Activated T-helper 2 cell treated with anti-CD3 and anti-CD28 coated beads, Interferon-gamma antibody, Interleukin-2, Interleukin-4, amounts not matched to agents 10 μg/mL and 5 μg/mL and 100 μg/mL, durations not matched to agents 14 hours and 24 hours and 36 hours (primary cell): ENCODE data around the gene RND2. TPM values are rescaled to one million over a fixed set of nuclear protein-coding genes. Genes with fewer than 3 reads are reported as not detected.
A peak's percentile ranks its signal among the peaks of the same experiment; 100 is the strongest.
"Not testable (repeated sequence)": the region's sequence is repeated elsewhere in the genome, so short reads cannot be mapped to it uniquely, and the experiment has no call there.

Experiments
- DNase-seq: peaks from one replicate; pipeline ENCODE4 v3.0.0; 2021; ENCODE audit warnings: low spot score
- H3K27ac Mint-ChIP-seq: one replicate; pipeline ENCODE4 v1.8.0; 2021; ENCODE audit warnings: mixed read lengths
- H3K27me3 Mint-ChIP-seq: one replicate; pipeline ENCODE4 v1.8.0; 2021; ENCODE audit warnings: low read depth, mixed read lengths
- H3K36me3 Mint-ChIP-seq: one replicate; pipeline ENCODE4 v1.8.0; 2021; ENCODE audit warnings: low read depth, mixed read lengths
- H3K4me1 Mint-ChIP-seq: one replicate; pipeline ENCODE4 v1.8.0; 2021; ENCODE audit warnings: low read depth, mixed read lengths
- H3K4me3 Mint-ChIP-seq: one replicate; pipeline ENCODE4 v1.8.0; 2021; ENCODE audit warnings: low read depth, mild to moderate bottlenecking, moderate library complexity, mixed read lengths
- H3K9me3 Mint-ChIP-seq: one replicate; pipeline ENCODE4 v1.8.0; 2021; ENCODE audit warnings: mixed read lengths
- intact Hi-C: fragments of 100-400 bp; cut with micrococcal nuclease; formaldehyde crosslinking; loops from one replicate; pipeline ENCODE4 v1.15.1; 2023
- total RNA-seq: library from RNA; stranded (reverse); gene quantifications from 2 replicates; pipeline ENCODE4 v1.2.3, GENCODE V29; 2022

The RND2 gene
- total RNA-seq, 1 donor from 2014 or later = 0.05 TPM

DNA sequence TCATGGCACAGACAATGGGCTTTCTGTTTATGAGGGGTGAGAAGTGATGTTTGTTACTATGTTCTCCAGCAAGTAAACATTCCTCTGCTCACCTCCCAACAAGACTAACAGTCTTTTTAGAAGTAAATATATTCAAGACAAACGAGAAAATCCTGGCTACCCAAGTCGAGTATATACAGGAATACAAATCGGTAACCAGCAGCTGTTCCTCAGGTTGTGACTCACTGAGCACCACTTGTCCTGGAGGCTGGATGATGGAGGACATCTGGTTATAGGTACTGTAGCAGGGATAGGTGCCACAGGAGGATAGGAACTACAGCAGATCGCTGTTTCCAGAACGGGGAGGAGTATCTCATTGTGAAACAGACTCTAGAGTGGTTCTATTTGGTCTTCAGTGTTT is 32.2 kb upstream of the RND2 start:
- DNase-seq = no peak
- no peak overlapping the region for H3K4me3 Mint-ChIP-seq
- peaks cover 67% of the 10 kb centered on the region for H3K36me3 Mint-ChIP-seq
- H3K27me3 Mint-ChIP-seq = no peaks in the 10 kb centered on the region
- no peak overlapping the region for H3K27ac Mint-ChIP-seq
- no peaks in the 10 kb centered on the region for H3K9me3 Mint-ChIP-seq
- peaks cover 7% of the 10 kb centered on the region for H3K4me1 Mint-ChIP-seq
- intact Hi-C loops = loop anchor here (10.0 kb wide), 1 partner anchor 418 kb away; the partner anchor contains the start of gene PSMC3IP

DNA sequence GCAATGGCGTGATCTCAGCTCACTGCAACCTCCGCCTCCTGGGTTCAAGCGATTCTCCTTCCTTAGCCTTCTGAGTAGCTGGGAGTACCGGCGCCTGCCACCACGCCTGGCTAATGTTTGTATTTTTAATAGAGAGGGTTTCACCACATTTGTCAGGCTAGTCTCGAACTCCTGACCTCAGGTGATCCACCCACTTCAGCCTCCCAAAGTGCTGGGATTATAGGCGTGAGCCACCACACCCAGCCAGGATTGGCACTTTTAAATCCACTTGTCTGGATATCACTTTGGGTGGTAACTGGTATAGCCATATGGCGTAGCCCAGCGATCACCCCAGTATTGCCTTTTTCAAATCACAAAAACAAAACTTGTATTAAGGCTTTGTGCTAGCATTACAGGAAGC is 31.1 kb upstream of the RND2 start:
- H3K27ac Mint-ChIP-seq, H3K27me3 Mint-ChIP-seq, H3K4me3 Mint-ChIP-seq, H3K4me1 Mint-ChIP-seq, DNase-seq, H3K9me3 Mint-ChIP-seq: not testable (repeated sequence)
- intact Hi-C loops = loop anchor here (10.0 kb wide), 1 partner anchor 419 kb away; the partner anchor contains the start of gene PSMC3IP
- H3K36me3 Mint-ChIP-seq = peaks cover 65% of the 10 kb centered on the region

DNA sequence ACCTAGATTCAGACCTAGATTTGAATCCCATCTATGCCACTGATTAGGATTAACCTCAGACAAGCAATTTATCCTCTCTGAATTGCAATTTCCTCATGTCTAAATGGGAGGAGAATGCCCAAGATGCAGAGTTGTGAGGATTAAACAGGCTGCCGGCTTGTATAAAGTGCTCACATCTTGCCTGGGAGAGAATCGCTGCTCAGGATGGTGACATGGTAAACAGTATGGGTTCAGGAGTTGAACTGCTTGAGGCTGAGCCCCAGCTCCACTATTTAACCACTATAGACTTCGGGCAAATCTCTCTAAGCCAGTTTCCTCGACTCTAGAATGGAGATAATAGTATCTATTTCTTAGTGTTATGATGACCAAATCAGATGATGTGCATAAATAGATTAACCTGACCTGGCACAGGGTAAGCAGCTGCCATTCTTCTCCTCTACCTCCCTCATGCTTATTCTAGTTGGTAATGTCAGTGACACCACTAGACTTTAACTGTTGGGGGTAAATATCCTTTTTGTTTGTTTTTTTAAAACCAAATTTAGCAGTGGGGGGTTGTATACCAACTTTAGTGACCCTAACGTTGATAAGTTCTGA is 27.5 kb upstream of the RND2 start:
- H3K4me3 Mint-ChIP-seq = peak overlapping the region; percentile 93
- peak overlapping the region; percentile 97 for H3K27ac Mint-ChIP-seq
- H3K9me3 Mint-ChIP-seq = no peaks in the 10 kb centered on the region
- DNase-seq = no peak
- peaks cover 67% of the 10 kb centered on the region for H3K36me3 Mint-ChIP-seq
- intact Hi-C loops = loop anchor here (10.0 kb wide), 1 partner anchor 423 kb away; the partner anchor contains the start of gene PSMC3IP
- H3K4me1 Mint-ChIP-seq = peaks cover 22% of the 10 kb centered on the region
- H3K27me3 Mint-ChIP-seq = no peaks in the 10 kb centered on the region

DNA sequence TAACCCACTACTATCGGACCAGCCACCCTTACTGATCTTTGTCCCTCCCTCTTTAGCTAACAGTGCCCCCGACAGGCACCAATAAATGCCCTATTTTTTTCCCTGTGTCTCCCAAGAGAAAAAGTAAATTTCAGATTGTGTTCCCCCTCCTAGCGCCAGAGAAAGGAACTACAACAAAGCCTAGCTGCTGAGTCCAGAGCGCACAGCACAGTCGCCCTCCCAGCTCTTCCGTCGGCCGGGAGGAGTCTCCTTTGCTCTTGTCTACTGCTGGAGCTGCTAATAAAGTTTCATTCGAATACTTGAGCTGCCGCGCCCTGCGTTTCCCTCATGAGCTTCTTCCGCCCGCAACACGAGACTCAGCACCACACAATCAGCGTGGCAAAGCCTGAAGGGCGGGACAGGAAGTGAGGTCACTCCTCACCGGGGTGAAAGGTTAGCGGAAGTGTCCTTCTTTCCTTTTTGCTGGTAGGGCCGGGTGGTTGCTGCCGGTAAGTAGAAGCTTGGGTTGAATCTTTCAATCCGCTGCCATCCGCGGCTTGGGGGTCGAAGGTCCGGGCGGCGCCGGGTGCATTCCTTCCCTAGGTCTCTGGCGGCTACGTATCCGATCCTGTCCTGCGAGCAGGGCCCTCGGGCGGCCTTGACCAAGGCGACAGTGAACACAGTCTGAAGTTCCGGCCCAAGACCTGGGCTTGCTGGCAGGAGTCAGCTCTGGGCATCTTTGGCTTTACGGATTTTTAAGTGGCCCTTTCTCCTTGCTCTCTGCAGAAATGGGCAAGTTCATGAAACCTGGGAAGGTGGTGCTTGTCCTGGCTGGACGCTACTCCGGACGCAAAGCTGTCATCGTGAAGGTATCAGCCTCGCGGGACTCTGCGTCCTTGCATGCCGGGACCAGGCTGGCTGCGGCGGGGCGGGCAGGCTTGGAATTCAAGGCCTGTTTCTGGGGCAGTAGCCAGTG is 26.8 kb upstream of the RND2 start, which contains the start of gene RPL27:
TSS of gene RPL27 (plus strand) at position 436 of the 955 bp plus-strand sequence. CDS start at position 768, 332 bp downstream.
- H3K27ac Mint-ChIP-seq = peak within 1 kb of the TSS; percentile 97
- no peaks in the 10 kb centered on the region for H3K9me3 Mint-ChIP-seq
- H3K27me3 Mint-ChIP-seq = no peaks in the 10 kb centered on the region
- H3K4me3 Mint-ChIP-seq = peak within 1 kb of the TSS; percentile 93
- intact Hi-C loops = loop anchor here (1.0 to 10.0 kb wide), 5 partner anchors 8 to 423 kb away; partner anchors contain the start of genes AARSD1, IFI35, NBR1 and PSMC3IP
- peaks cover 67% of the 10 kb centered on the region for H3K36me3 Mint-ChIP-seq
- peaks cover 22% of the 10 kb centered on the region for H3K4me1 Mint-ChIP-seq
- DNase-seq = peak; percentile 97

DNA sequence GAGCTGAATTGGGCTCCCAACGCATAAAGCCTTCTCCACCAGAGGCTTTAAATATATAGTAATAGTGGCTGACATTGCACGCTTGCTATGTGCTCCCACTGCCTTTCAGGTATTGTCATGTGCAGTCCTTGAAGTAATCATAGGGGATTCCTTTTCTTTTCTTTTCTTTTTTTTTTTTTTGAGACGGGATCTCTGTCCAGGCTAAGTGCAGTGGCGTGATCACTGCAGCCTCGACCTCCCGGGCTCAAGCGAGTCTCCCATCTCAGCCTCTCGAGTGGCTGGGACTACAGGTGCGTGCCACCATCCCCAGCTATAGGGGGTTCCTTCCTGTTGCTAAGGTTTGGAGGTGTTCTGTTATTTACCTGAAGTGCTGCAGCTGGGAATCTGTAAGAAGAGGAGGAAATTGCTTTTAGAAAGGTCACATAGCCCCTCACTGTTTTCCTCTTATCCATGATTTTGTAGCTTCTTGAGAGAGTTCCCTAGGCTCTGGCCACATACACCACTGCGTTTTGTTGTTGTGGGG is 26.0 kb upstream of the RND2 start:
- Mint-ChIP-seq H3K36me3 (peaks cover 68% of the 10 kb centered on the region), H3K27ac (peak overlapping the region; percentile 97), H3K4me3 (peak overlapping the region; percentile 93), H3K27me3 (no peaks in the 10 kb centered on the region), H3K9me3 (no peaks in the 10 kb centered on the region), H3K4me1 (peaks cover 22% of the 10 kb centered on the region)
- intact Hi-C loops = loop anchor here (2.0 to 10.0 kb wide), 3 partner anchors 34 to 424 kb away; partner anchors contain the start of genes AARSD1, NBR1 and PSMC3IP
- no peak for DNase-seq

DNA sequence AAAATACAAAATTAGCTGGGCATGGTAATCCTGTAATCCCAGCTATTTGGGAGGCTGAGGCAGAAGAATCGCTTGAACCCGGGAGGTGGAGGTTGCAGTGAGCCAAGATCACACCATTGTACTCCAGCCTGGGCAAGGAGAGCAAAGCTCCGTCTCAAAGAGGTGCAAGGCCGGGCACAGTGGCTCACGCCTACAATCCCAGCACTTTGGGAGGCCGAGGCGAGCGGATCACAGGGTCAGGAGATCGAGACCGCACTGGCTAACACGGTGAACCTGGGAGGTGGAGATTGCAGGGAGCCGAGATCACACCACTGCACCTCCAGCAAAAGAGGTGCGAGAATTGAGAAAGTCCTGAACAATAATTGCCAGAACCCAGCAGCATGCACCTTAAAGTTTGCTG is 24.1 kb upstream of the RND2 start:
- H3K27ac Mint-ChIP-seq, H3K27me3 Mint-ChIP-seq, DNase-seq, H3K9me3 Mint-ChIP-seq, H3K4me3 Mint-ChIP-seq, intact Hi-C loops: not testable (repeated sequence)
- Mint-ChIP-seq H3K4me1 (peaks cover 22% of the 10 kb centered on the region), H3K36me3 (peaks cover 60% of the 10 kb centered on the region)

DNA sequence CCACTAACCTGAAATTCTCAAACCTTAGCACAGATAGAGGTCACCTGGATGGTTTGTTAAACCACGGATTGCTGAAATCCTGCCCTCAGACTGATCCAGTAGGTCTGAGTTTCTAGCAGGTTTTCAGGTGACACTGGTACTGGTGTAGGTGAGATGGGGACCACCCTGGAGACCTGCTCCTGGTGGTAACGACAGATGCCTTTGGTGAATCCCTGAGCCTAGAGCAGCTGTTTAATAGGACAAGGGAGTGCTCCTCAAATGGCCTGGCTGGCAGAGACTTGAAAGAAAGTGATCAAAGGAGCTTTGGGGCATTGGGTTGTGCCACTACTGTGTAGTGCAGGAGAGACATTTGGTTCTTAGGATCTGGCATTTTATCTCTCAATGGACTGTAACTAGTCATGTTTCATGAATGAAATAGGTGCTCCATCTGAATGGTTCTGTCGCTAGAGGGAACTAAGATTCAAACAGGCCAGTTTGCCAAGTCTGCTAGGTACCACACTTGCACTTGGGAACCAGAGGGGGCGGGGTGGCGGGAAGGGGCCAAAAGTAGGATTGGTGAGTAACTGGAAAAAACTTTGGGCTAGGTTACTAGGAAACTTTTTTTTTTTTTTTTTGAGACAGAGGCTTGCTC is 21.4 kb upstream of the RND2 start:
- H3K9me3 Mint-ChIP-seq = no peaks in the 10 kb centered on the region
- DNase-seq = no peak
- intact Hi-C loops = no loop called here
- H3K4me3 Mint-ChIP-seq = no peak overlapping the region
- peaks cover 55% of the 10 kb centered on the region for H3K36me3 Mint-ChIP-seq
- no peaks in the 10 kb centered on the region for H3K27me3 Mint-ChIP-seq
- peak overlapping the region; percentile 58 for H3K27ac Mint-ChIP-seq
- peaks cover 21% of the 10 kb centered on the region for H3K4me1 Mint-ChIP-seq

DNA sequence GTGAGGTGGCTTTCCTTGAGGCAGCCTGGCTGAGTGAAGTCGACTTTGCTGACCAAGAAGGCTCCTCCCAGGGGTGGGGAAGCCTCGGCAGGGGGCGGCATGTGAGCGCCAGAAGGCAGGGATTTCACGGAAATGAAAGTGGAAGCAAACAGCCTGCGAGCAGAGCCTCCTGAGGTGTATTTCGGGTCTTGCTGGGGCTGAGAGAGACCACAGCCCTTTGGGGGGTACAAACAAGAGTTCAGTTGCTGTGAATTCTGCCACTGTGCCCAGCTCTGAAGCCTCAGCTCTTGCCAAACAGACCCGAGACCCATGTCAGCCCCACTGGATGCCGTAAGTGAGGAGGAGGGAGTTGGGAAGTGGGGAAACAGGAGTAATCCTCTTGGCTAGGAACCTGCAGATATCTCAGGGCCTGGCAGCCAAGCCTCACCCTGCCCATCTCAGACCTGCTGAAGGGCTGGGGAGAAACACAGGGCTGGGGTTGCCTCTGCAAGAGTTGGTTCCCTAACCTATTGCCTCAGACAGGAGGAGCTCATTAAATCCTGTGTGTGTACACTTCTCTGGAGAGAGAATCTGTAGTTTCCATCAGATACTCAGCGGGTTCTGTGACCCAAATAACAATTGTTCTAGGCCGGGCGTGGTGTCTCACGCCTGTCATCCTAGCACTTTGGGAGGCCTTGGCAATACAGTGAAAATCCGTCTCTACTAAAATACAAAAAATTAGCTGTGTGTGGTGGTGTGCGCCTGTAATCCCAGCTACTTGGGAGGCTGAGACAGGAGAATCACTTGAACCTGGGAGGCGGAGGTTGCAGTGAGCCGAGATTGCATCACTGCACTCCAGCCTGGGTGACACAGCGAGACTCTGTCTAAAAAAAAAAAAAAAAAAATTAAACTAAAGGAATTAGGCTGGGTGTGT is 18.1 kb upstream of the RND2 start, which contains the start of gene IFI35:
TSS of gene IFI35 (plus strand) at position 146 of the 913 bp plus-strand sequence. CDS start at position 310, 164 bp downstream.
- Mint-ChIP-seq H3K36me3 (peaks cover 35% of the 10 kb centered on the region), H3K9me3 (no peaks in the 10 kb centered on the region), H3K4me1 (peaks cover 18% of the 10 kb centered on the region), H3K27me3 (no peaks in the 10 kb centered on the region), H3K27ac (peak within 1 kb of the TSS; percentile 100), H3K4me3 (peak within 1 kb of the TSS; percentile 100)
- DNase-seq = peak; percentile 84
- intact Hi-C loops = loop anchor here (1.0 kb wide), 1 partner anchor 9 kb away; the partner anchor contains the start of gene RPL27

DNA sequence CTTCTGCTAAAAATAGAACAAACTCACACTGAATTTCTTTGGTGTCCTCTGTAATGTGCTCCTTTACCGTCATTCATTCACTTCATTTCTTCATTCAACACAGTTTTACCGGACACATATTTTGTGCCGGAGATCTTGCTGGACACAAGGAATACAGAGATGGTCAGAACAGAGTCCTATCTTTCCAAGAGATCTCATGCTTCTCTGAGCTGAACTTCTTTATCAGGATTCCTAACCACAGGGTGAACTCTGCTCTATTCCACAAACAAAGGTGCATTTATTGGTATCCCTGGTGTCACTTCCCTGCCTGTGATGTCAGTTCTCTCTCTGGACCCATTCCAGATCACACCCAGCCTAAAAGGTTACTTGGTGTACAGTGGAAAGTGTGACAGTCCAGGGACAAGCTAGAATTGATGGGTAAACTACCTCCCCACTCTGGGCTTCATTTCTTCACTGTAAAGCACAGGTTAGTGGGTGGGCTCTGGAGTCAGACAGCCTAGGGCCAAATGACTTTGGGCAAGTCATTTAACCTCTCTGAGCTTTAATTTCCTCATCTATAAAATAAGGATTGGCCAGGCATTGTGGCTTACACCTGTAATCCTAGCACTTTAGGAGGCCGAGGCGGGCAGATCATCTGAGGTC is 14.2 kb upstream of the RND2 start:
- intact Hi-C loops = no loop called here
- Mint-ChIP-seq H3K36me3 (peaks cover 37% of the 10 kb centered on the region), H3K27ac (peak overlapping the region; percentile 6), H3K4me1 (peaks cover 18% of the 10 kb centered on the region), H3K27me3 (no peaks in the 10 kb centered on the region), H3K9me3 (no peaks in the 10 kb centered on the region), H3K4me3 (no peak overlapping the region)
- DNase-seq = no peak

DNA sequence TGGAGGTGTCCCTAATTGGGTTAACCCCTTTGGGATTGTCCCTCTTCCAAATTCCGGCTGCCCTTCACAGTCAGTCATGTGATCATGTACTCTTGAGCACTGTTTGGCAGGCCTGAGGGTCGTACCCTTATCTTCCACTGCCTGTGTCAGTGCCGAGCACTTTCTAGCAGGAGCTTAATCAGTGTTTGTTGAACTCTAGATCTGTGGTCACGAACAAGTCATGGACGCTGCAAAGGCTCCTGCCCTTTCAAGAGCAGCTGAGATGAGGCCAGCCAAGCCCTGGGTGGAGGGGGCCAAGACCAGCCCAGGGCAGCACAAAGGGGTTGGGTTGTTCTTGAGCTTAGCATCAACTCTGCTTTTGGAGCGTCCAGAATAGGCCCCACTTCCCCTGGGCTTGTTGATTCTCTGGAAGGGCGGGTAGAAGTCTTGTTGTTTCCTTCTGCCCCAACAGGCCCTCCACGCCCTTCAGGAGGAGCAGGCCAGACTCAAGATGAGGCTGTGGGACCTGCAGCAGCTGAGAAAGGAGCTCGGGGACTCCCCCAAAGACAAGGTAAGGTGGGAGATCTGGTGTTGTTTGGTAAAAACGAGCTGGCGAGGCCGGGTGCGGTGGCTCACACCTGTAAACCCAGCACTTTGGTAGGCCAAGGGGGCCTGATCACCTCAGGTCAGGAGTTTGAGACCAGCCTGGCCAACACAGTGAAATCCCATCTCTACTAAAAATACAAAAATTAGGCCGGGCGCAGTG is 13.1 kb upstream of the RND2 start:
- Mint-ChIP-seq H3K9me3 (no peaks in the 10 kb centered on the region), H3K36me3 (peaks cover 37% of the 10 kb centered on the region), H3K4me1 (peaks cover 15% of the 10 kb centered on the region), H3K4me3 (no peak overlapping the region), H3K27me3 (no peaks in the 10 kb centered on the region), H3K27ac (no peak overlapping the region)
- DNase-seq = no peak
- intact Hi-C loops = no loop called here

DNA sequence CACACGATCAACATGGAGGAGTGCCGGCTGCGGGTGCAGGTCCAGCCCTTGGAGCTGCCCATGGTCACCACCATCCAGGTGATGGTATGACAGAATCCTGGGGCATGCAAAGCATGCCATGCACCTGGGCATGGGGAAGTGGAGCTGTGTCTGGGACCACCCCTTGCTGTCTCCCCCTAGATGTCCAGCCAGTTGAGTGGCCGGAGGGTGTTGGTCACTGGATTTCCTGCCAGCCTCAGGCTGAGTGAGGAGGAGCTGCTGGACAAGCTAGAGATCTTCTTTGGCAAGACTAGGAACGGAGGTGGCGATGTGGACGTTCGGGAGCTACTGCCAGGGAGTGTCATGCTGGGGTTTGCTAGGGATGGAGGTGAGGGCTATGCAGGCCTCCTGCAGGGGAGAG is 11.7 kb upstream of the RND2 start:
- DNase-seq = no peak
- intact Hi-C loops = no loop called here
- Mint-ChIP-seq H3K36me3 (peaks cover 37% of the 10 kb centered on the region), H3K4me1 (peaks cover 10% of the 10 kb centered on the region), H3K4me3 (no peak overlapping the region), H3K9me3 (no peaks in the 10 kb centered on the region), H3K27me3 (no peaks in the 10 kb centered on the region), H3K27ac (no peak overlapping the region)
